RWPE1 (cell line): ENCODE data around the gene HOXB6.
A peak's percentile ranks its signal among the peaks of the same experiment; 100 is the strongest.

Source experiments
- CTCF ChIA-PET: fragments of 350-600 bp; sonication (Branson Sonifier 250); formaldehyde crosslinking; extraction: SDS; loops from one replicate; lab custom pipeline; 2021; lab: Yijun Ruan, JAX
- POLR2A ChIA-PET: fragments of 400-600 bp; formaldehyde crosslinking; extraction: SDS; loops from one replicate; lab custom pipeline; 2020; ENCODE audit warnings: antibody characterized with exemption; ENCODE audit not compliant: low non-redundant PET; lab: Yijun Ruan, JAX
- DNase-seq: peaks from one replicate; pipeline ENCODE4 v3.0.0; 2012; ENCODE audit warnings: low spot score
- H3K27ac ChIP-seq: fragments of 450-650 bp; 2 replicates; pipeline ENCODE4 v1.5.1; 2017
- CTCF ChIP-seq: fragments of 450-650 bp; conservative IDR thresholded peaks from 2 replicates; pipeline ENCODE4 v1.5.1; 2017; ENCODE audit warnings: low read depth, mild to moderate bottlenecking

HOXB6 gene

GRCh38 chr17:48546924-48547807, 57.6 kb downstream of the HOXB6 start:
- TF ChIP-seq CTCF: no peak
- H3K27ac ChIP-seq: peak overlapping the region; percentile 0; the same call in 1 of the 2 replicates
- DNase-seq: no peak
- ChIA-PET POLR2A (no interaction called here), CTCF (interaction anchor here (0.6 to 1.0 kb wide), 3 partner anchors 41 to 284 kb away, joined by 3 read pairs; no protein-coding TSS in a partner anchor)

- CTCF ChIA-PET: interaction anchor here (1.0 kb wide), 1 partner anchor 197 kb away, joined by 3 read pairs; no protein-coding TSS in a partner anchor
- POLR2A ChIA-PET: no interaction called here
- DNase-seq: no peak
- TF ChIP-seq CTCF: no peak
- H3K27ac ChIP-seq: peak overlapping the region; percentile 0; the same call in 1 of the 2 replicates
Measured at GRCh38 chr17:48546137-48546923, 58.5 kb downstream of the HOXB6 start.
